Neuron (in vitro differentiated cells): Measurements from ENCODE around the gene RNF212.

ENCODE experiments used
- H2AFZ ChIP-seq: one replicate; pipeline ENCODE4 v1.6.1; 2013; ENCODE audit warnings: low read depth, mild to moderate bottlenecking, inconsistent platforms, low read length, moderate library complexity
- H3K27me3 ChIP-seq: one replicate; pipeline ENCODE4 v1.6.1; 2013; ENCODE audit warnings: low read length; ENCODE audit not compliant: insufficient read depth
- H3K36me3 ChIP-seq: one replicate; pipeline ENCODE4 v1.6.1; 2013; ENCODE audit warnings: low read length; ENCODE audit not compliant: insufficient read depth
- H3K4me1 ChIP-seq: one replicate; pipeline ENCODE4 v1.6.1; 2013; ENCODE audit warnings: low read length; ENCODE audit not compliant: insufficient read depth
- H3K4me3 ChIP-seq: 2 replicates; pipeline ENCODE4 v1.5.1; 2013; ENCODE audit warnings: mild to moderate bottlenecking, low read length, moderate library complexity
- H3K9me3 ChIP-seq: one replicate; pipeline ENCODE4 v1.6.1; 2013; ENCODE audit warnings: low read length

The RNF212 gene

GRCh38 chr4:1036095-1036494, 77.3 kb downstream of the RNF212 start:
- no peaks in the 10 kb centered on the region for H3K36me3 ChIP-seq
- peaks cover 4% of the 10 kb centered on the region for H3K27me3 ChIP-seq
- no peaks in the 10 kb centered on the region for H3K9me3 ChIP-seq
- H3K4me3 ChIP-seq: no peak overlapping the region
- H3K4me1 ChIP-seq: peaks cover 35% of the 10 kb centered on the region
- no peak overlapping the region for H2AFZ ChIP-seq

- Histone ChIP-seq H3K9me3 (no peaks in the 10 kb centered on the region), H2AFZ (no peak overlapping the region), H3K4me1 (peaks cover 30% of the 10 kb centered on the region), H3K4me3 (no peak overlapping the region), H3K36me3 (no peaks in the 10 kb centered on the region), H3K27me3 (peaks cover 4% of the 10 kb centered on the region)
Measured at GRCh38 chr4:1035510-1035909, 77.9 kb downstream of the RNF212 start.

GRCh38 chr4:1033840-1034551, 79.4 kb downstream of the RNF212 start:
- Histone ChIP-seq H3K36me3 (no peaks in the 10 kb centered on the region), H2AFZ (no peak overlapping the region), H3K4me1 (peaks cover 30% of the 10 kb centered on the region), H3K9me3 (no peaks in the 10 kb centered on the region), H3K4me3 (no peak overlapping the region), H3K27me3 (peaks cover 4% of the 10 kb centered on the region)

GRCh38 chr4:1032861-1033260, 80.5 kb downstream of the RNF212 start:
- H2AFZ ChIP-seq: no peak overlapping the region
- no peaks in the 10 kb centered on the region for H3K36me3 ChIP-seq
- no peaks in the 10 kb centered on the region for H3K9me3 ChIP-seq
- H3K4me1 ChIP-seq: peaks cover 26% of the 10 kb centered on the region
- no peak overlapping the region for H3K4me3 ChIP-seq
- H3K27me3 ChIP-seq: peaks cover 4% of the 10 kb centered on the region

- Histone ChIP-seq H3K4me1 (peaks cover 19% of the 10 kb centered on the region), H2AFZ (no peak overlapping the region), H3K4me3 (no peak overlapping the region), H3K27me3 (peaks cover 4% of the 10 kb centered on the region), H3K36me3 (no peaks in the 10 kb centered on the region), H3K9me3 (no peaks in the 10 kb centered on the region)
Measured at GRCh38 chr4:1031956-1032795, 81.2 kb downstream of the RNF212 start.

- Histone ChIP-seq H3K9me3 (no peaks in the 10 kb centered on the region), H3K4me1 (peaks cover 11% of the 10 kb centered on the region), H3K36me3 (no peaks in the 10 kb centered on the region), H3K4me3 (no peak overlapping the region), H2AFZ (no peak overlapping the region), H3K27me3 (peaks cover 4% of the 10 kb centered on the region)
Measured at GRCh38 chr4:1031346-1031745, 82.0 kb downstream of the RNF212 start.

GRCh38 chr4:1030559-1030958, 82.8 kb downstream of the RNF212 start:
- H3K4me1 ChIP-seq: peaks cover 8% of the 10 kb centered on the region
- peaks cover 8% of the 10 kb centered on the region for H3K36me3 ChIP-seq
- no peaks in the 10 kb centered on the region for H3K9me3 ChIP-seq
- H2AFZ ChIP-seq: no peak overlapping the region
- H3K4me3 ChIP-seq: no peak overlapping the region
- peaks cover 4% of the 10 kb centered on the region for H3K27me3 ChIP-seq

GRCh38 chr4:1030031-1030430, 83.3 kb downstream of the RNF212 start:
- Histone ChIP-seq H3K36me3 (peaks cover 13% of the 10 kb centered on the region), H3K4me3 (no peak overlapping the region), H2AFZ (no peak overlapping the region), H3K4me1 (peaks cover 8% of the 10 kb centered on the region), H3K9me3 (no peaks in the 10 kb centered on the region), H3K27me3 (peaks cover 4% of the 10 kb centered on the region)

GRCh38 chr4:1029529-1029928, 83.8 kb downstream of the RNF212 start:
- Histone ChIP-seq H2AFZ (no peak overlapping the region), H3K4me1 (peaks cover 8% of the 10 kb centered on the region), H3K27me3 (peaks cover 4% of the 10 kb centered on the region), H3K36me3 (peaks cover 18% of the 10 kb centered on the region), H3K9me3 (no peaks in the 10 kb centered on the region), H3K4me3 (no peak overlapping the region)

GRCh38 chr4:1028574-1029220, 84.7 kb downstream of the RNF212 start:
- Histone ChIP-seq H3K4me1 (peaks cover 8% of the 10 kb centered on the region), H3K36me3 (peaks cover 22% of the 10 kb centered on the region), H2AFZ (no peak overlapping the region), H3K27me3 (peaks cover 4% of the 10 kb centered on the region), H3K4me3 (no peak overlapping the region), H3K9me3 (no peaks in the 10 kb centered on the region)

- H3K27me3 ChIP-seq: peaks cover 4% of the 10 kb centered on the region
- peaks cover 8% of the 10 kb centered on the region for H3K4me1 ChIP-seq
- H3K4me3 ChIP-seq: no peak overlapping the region
- peaks cover 22% of the 10 kb centered on the region for H3K36me3 ChIP-seq
- H3K9me3 ChIP-seq: no peaks in the 10 kb centered on the region
- H2AFZ ChIP-seq: no peak overlapping the region
Measured at GRCh38 chr4:1027915-1028238, 85.5 kb downstream of the RNF212 start.

GRCh38 chr4:1027219-1027914, 86.0 kb downstream of the RNF212 start:
- no peak overlapping the region for H3K4me3 ChIP-seq
- H3K36me3 ChIP-seq: peaks cover 25% of the 10 kb centered on the region
- H3K9me3 ChIP-seq: no peaks in the 10 kb centered on the region
- peaks cover 3% of the 10 kb centered on the region for H3K27me3 ChIP-seq
- H2AFZ ChIP-seq: no peak overlapping the region
- peaks cover 8% of the 10 kb centered on the region for H3K4me1 ChIP-seq

- no peaks in the 10 kb centered on the region for H3K27me3 ChIP-seq
- peaks cover 8% of the 10 kb centered on the region for H3K4me1 ChIP-seq
- no peak overlapping the region for H2AFZ ChIP-seq
- H3K36me3 ChIP-seq: peaks cover 29% of the 10 kb centered on the region
- no peaks in the 10 kb centered on the region for H3K9me3 ChIP-seq
- no peak overlapping the region for H3K4me3 ChIP-seq
Measured at GRCh38 chr4:1026115-1026514, 87.2 kb downstream of the RNF212 start.
